HG02588 (cell line): ENCODE results near the gene DYSF.

Experiments
- ATAC-seq: cut with Tn5 transposase; IDR thresholded peaks from one replicate; pipeline ENCODE4 v1.9.1; 2021; ENCODE audit warnings: mild to moderate bottlenecking, moderate library complexity; ENCODE audit not compliant: unreplicated experiment

Gene DYSF

GRCh38 chr2:71596011-71596410, 142.7 kb downstream of the DYSF start:
- no peak for ATAC-seq

GRCh38 chr2:71597756-71598155, 144.4 kb downstream of the DYSF start:
- no peak for ATAC-seq

- no peak for ATAC-seq
Measured at GRCh38 chr2:71598526-71598925, 145.2 kb downstream of the DYSF start.

GRCh38 chr2:71599038-71599437, 145.7 kb downstream of the DYSF start:
- ATAC-seq: no peak

- ATAC-seq: no peak
Measured at GRCh38 chr2:71599646-71600236, 146.4 kb downstream of the DYSF start.

- ATAC-seq: no peak
Measured at GRCh38 chr2:71600555-71600954, 147.2 kb downstream of the DYSF start.

- no peak for ATAC-seq
Measured at GRCh38 chr2:71601136-71602114, 148.1 kb downstream of the DYSF start.

GRCh38 chr2:71602115-71602495, 148.7 kb downstream of the DYSF start:
- ATAC-seq: no peak

- no peak for ATAC-seq
Measured at GRCh38 chr2:71602581-71602980, 149.2 kb downstream of the DYSF start.

GRCh38 chr2:71603311-71603811, 150.0 kb downstream of the DYSF start:
- no peak for ATAC-seq

GRCh38 chr2:71603851-71604725, 150.7 kb downstream of the DYSF start:
- no peak for ATAC-seq

GRCh38 chr2:71604726-71605120, 151.4 kb downstream of the DYSF start:
- ATAC-seq: no peak

GRCh38 chr2:71605173-71605641, 151.8 kb downstream of the DYSF start:
- ATAC-seq: no peak

GRCh38 chr2:71605781-71606241, 152.4 kb downstream of the DYSF start:
- no peak for ATAC-seq

GRCh38 chr2:71606244-71606643, 152.9 kb downstream of the DYSF start:
- no peak for ATAC-seq

GRCh38 chr2:71607151-71607889, 154.0 kb downstream of the DYSF start:
- ATAC-seq: no peak

- no peak for ATAC-seq
Measured at GRCh38 chr2:71608034-71608433, 154.7 kb downstream of the DYSF start.

GRCh38 chr2:71608441-71608840, 155.1 kb downstream of the DYSF start:
- no peak for ATAC-seq

GRCh38 chr2:71609029-71609428, 155.7 kb downstream of the DYSF start:
- ATAC-seq: no peak

- no peak for ATAC-seq
Measured at GRCh38 chr2:71609441-71609840, 156.1 kb downstream of the DYSF start.
